SK-N-MC (cell line): ENCODE results near the gene SLFN14.

Experiments used
- EZH2 ChIP-seq: fragments of 200-600 bp; sonication (generic); IDR thresholded peaks from one replicate; pipeline ENCODE4 v1.6.1; 2017; ENCODE audit warnings: antibody characterized with exemption
- POLR2AphosphoS5 ChIP-seq: IDR thresholded peaks from 2 replicates; pipeline ENCODE4 v1.6.1; 2012; ENCODE audit warnings: mild to moderate bottlenecking, low read depth, low read length, borderline replicate concordance

GRCh38 chr17:35597604-35598003 is 37.0 kb upstream of the SLFN14 start:
- TF ChIP-seq EZH2 (no peak), POLR2AphosphoS5 (no peak)
